Hematopoietic multipotent progenitor cell (in vitro differentiated cells): Measurements from ENCODE around the gene LCE2B. TPM values are rescaled to one million over a fixed set of nuclear protein-coding genes. Genes with fewer than 3 reads are reported as not detected.
"Not testable (repeated sequence)": the region's sequence is repeated elsewhere in the genome, so short reads cannot be mapped to it uniquely, and the experiment has no call there.

Experiments used
- DNase-seq, 3 donors: peaks; one replicate each; pipeline ENCODE4 v3.0.0-alpha.2; 2011 to 2015; ENCODE audit warnings: low read depth in 2 of 3, low spot score in 2 of 3
- total RNA-seq: library from RNA; depleted of rRNA; stranded (reverse); fragments of >200 nt; gene quantifications from one replicate; pipeline ENCODE4 v1.2.3, GENCODE V29; 2012

Gene LCE2B, protein sequence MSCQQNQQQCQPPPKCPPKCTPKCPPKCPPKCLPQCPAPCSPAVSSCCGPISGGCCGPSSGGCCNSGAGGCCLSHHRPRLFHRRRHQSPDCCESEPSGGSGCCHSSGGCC
- total RNA-seq, result not detected

DNA sequence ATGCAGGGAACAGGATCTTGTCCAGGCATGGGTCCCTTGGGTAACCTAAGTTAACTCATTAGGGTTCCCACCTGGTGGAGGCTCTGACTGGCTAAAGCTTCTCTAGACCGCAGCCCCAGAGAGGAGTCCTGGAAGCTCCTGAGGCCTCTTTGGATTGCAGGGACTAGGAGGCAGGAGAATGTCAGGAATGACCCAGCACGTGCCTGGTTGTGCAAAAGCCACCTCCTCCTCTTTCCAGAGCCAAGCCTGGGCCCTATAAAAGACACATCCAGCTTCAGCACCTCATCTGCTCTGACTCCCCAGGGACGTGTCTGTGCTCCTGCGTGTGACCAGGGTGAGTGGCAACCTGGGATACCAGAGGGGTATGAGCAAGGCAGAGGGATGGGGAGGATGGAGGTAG lies at the start of gene LCE2B:
Gene LCE2B, plus strand, starts transcription at position 301 of the 400 bp plus-strand sequence. CDS start 721 bp downstream, outside the sequence.
- not testable (repeated sequence) for DNase-seq

DNA sequence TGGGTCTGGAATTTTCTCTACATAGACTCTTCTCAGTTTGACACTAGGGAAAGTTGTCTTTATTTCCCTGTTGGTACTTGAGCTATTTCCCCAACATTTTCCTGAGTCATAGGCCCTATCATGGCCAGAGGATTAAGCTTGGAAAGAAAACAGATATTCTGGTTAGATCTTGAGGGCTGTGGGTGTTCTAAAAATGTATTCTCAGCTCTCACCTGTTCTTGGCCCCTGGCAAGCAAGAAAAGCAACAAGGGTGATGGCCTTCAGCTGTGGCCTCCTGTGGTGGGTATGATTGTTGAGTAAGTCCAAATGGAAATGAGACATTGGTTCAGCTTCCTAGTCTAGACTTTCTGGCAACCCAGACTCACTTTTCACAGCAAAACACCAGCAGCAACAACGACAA lies 45.6 kb upstream of the LCE2B start:
- DNase-seq, result no peak

DNA sequence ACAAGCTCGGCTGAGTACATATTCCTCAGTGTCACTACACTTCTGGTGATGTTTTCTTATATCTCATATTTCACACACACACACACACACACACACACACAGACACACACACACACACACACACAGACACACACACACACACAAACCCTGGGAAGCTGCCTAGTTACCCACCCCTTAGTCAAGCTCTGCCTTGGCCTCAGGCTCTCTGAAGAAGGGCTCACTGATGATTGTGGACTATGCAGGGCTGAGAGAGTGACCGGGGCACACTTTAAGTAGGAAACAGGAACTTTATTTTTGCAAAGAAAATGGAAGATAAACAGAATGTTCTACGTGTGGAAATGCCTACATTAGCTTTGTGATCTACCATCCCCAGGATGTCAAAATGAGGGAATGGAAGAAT lies 42.0 kb upstream of the LCE2B start:
- DNase-seq, result no peak

DNA sequence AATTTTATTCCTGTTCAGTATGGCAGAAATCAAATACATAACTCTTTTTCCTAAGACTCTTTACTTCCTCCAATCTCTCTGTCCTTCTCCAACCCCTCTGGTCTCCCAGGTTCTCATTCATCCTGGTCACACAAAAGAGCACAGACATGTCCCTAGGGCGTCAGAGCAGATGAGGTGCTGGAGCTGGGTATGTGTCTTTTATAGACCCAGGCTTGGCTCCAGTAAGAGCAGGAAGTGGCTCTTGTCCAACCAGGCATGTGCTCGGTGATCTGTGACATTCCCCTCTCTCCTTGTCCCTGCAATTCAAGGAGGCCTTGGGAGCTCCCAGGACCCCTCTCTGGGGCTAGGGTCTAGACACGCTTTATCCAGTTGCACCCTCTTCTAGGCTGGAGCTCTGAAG lies 40.8 kb upstream of the LCE2B start:
- no peak for DNase-seq

DNA sequence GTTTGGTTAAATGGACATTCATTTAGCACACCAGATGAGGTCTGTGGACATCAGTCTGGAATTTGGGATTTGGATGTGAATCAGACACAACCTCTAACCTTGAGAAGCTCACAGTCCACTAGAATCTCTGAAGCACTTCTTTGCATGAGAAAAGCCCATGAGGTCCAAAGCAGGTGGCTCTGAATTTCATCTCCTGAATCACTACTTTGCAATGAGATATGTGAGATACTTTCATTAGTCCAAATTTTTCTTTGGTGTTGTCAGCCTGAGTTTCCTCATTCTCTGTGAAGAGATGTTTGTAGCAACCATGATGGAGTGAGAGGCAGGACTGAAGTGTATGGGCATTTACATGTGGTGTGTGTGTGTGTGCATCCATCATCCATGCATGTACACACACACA lies 39.3 kb upstream of the LCE2B start:
- DNase-seq, result no peak

DNA sequence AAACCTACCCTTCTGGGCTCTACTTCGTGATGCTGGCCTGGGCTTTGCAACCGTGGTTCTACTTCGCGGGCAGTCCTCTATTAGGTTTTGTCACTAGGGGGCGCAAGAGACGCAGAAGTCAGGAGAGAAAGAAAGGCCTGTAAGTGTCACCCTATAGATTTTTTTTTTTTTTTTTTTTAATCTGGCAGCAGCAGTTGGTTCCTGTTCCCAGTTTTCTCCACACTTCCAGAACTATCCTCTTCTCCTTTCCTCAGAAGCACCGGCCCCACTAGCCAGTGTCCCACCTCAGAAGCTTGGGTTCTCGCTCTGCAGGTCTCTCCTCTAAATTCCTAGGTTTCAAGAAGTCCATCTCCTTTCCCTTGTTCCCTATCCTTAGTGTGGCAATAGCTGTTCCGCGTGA lies 31.8 kb upstream of the LCE2B start:
- peak; percentile 4 to 71 (median 46) for DNase-seq

DNA sequence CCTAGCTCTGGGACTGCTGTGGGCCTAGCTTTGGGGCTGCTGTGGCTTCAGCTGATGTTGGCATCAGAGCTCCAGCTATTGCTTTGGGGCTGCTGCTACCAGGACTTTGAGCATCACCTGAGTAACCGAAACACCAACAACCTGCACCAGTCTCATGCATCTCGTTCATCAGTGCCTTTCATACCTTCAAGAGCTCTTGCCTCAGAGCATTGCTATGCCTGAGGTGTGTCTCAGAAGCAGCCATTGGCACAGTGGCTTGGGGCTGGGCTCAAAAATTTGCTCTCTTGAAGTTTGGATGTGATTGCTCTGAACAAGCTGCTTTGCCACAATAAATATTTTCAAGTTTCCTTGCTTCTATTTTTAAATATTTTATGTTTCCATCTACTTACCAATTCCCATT lies 29.5 kb upstream of the LCE2B start:
- DNase-seq, result no peak

DNA sequence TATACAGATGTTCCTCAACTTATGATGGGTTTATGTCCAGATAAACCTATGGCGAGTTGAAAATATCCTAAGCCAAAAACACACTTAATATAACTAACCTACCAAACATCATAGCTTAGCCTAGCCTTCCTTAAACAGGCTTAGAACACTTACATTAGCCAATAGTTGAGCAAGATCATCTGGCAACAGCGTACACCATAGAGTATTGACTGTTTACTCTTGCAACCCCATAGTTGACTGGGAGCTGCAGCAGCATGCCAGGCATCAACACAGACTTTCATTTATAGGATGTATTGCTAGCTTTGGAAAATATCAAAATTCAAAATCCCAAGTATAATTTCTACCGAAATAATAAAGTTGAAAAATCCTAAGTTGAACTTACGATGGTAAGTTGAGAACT lies 28.2 kb upstream of the LCE2B start:
- DNase-seq, result no peak

DNA sequence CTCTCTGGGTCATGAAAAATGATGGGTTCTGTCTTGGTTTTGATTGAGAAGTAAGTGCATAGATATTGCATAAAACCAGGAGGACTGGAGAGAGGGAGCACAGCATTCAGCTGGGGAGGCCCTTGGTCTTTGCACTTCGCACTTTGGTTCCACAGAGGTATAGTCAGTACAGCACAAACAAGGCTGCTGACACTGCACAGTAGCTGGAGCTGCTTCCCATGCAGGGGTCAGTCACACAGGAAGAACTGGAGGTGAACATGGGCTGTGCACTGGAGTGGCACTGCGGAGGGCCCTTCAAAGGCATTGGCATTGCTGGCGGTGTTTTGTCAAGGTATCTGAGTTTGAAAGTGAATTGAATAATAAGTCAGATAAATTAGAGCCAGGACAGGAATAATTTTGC lies 27.3 kb upstream of the LCE2B start:
- no peak for DNase-seq

DNA sequence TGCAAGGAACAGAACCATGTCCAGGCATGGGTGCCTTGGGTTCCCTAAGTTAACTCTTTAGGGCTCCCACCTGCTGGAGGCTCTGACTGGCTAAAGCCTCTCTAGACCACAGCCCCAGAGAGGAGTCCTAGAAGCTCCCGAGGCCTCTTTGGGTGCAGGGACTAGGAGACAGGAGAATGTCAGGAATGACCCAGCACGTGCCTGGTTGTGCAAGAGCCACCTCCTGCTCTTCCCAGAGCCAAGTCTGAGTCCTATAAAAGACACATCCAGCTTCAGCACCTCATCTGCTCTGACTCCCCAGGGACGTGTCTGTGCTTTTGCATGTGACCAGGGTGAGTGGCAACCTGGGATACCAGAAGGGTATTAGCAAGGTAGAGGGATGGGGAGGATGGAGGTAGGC lies 22.8 kb upstream of the LCE2B start, which contains the start of gene LCE2D:
Gene LCE2D, plus strand, starts transcription at position 283 of the 400 bp plus-strand sequence. CDS start 726 bp downstream, outside the sequence.
- no peak for DNase-seq

DNA sequence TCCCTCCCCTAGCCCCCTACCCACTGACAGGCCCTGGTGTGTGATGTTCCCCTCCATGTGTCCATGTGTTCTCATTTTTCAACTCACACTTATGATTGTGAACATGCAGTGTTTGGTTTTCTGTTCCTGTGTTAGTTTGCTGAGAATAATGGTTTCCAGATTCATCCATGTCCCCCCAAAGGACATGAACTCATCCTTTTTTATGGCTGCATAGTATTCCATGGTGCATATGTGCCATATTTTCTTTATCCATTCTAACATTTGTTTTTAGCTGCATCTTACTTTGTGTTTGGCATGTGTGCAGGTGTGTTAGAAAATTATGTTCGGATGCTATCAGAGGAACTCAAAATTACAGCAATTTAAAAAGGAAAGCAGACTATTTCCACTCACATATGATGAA lies 19.8 kb upstream of the LCE2B start:
- DNase-seq, result not testable (repeated sequence)

DNA sequence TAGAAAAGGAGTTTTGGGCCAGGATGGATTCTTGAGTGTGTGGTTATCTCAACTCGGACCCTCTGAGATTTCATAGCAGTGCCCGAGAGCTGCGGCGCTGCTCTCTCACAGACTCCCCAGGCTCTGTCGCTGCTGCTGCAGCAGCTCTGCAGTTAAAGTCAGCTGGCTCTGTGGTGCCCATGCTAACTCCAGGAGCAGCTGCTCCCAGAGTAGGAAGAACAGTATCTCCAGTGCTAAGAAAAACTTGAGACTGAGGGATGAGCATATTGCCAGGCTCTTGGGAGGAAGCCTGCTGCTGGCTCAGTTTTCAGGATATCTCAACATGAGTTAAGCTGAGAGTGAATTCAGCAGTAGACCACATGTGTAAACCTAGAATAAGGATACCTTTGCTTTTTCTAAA lies 18.3 kb upstream of the LCE2B start:
- no peak for DNase-seq

DNA sequence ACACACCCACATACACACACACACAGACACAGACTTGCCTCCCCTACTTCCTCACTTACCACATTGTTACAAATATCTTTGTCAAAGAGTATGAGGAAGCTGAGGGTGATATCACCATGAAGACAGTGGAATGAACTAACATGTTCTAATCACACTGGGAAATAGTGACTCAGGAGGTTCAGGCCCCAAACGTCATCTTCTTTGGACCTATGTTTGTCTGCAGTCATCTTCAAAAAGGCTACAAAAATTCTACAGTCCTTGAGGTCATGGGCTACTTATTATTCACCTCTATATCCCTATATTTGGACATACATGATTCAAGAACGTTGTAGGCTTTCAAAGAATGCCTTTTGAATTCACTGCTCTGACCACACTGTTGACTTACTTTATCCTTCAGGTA lies 12.9 kb upstream of the LCE2B start:
- no peak for DNase-seq

DNA sequence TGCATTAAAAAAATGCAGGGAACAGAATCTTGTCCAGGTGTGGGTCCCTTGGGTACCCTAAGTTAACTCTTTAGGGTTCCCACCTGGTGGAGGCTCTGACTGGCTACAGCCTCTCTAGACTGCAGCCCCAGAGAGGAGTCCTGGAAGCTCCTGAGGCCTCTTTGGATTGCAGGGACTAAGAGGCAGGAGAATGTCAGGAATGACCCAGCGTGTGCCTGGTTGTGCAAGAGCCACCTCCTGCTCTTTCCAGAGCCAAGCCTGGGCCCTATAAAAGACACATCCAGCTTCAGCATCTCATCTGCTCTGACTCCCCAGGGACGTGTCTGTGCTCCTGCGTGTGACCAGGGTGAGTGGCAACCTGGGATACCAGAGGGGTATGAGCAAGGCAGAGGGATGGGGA lies 10.9 kb upstream of the LCE2B start, which contains the start of gene LCE2C:
Gene LCE2C, plus strand, starts transcription at position 297 of the 400 bp plus-strand sequence. CDS start 737 bp downstream, outside the sequence.
- not testable (repeated sequence) for DNase-seq

DNA sequence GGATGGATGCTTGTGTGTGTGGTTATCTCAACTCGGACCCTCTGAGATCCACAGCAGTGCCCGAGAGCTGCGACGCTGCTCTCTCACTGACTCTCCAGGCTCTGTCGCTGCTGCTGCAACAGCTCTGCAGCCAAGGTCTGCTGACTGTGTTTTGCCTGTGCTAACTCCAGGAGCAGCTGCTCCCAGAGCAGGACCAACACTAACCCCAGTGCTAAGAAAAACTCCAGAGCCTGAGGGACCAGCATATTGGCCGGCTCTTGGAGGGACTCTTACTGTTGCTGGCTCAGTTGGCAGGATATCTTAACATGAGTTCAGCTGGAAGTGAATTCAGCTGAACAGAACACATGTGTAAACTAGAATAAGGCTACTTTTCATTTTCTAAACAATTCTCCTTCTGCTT lies 6.5 kb upstream of the LCE2B start:
- DNase-seq, result no peak

DNA sequence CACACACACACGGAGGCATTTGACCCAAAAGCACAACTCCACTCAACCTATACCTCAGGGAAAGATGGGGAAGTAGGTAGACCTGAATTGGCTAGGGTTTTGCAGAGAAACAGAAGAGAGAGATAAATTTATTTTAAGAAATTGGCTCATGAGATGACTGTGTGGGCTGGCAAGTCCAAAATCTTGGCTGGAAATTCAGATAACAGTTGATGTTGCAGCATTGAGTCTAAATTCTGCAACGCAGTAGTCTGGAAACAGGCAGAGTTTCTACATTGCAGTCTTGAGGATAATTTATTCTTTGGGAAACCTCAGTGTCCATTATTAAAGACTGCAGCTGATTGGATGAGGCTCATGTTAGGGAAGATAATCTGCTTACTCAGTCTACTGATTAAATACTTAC lies 4.3 kb upstream of the LCE2B start:
- no peak for DNase-seq

DNA sequence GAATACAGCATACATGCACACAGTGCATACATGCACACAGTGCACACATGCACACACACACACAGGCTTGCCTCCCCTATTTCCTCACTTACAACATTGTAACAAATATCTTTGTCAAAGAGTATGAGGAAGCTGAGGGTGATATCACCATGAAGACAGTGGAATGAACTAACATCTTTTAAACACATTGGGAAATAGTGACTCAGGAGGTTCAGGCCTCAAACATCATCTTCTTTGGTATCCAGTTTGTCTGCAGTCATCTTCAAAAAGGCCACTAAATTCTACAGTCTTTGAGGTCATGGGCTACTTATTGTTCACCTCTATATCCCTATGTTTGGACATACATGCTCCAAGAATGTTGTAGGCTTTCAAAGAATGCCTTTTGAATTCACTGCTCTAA lies 2.1 kb upstream of the LCE2B start:
- DNase-seq, result no peak

DNA sequence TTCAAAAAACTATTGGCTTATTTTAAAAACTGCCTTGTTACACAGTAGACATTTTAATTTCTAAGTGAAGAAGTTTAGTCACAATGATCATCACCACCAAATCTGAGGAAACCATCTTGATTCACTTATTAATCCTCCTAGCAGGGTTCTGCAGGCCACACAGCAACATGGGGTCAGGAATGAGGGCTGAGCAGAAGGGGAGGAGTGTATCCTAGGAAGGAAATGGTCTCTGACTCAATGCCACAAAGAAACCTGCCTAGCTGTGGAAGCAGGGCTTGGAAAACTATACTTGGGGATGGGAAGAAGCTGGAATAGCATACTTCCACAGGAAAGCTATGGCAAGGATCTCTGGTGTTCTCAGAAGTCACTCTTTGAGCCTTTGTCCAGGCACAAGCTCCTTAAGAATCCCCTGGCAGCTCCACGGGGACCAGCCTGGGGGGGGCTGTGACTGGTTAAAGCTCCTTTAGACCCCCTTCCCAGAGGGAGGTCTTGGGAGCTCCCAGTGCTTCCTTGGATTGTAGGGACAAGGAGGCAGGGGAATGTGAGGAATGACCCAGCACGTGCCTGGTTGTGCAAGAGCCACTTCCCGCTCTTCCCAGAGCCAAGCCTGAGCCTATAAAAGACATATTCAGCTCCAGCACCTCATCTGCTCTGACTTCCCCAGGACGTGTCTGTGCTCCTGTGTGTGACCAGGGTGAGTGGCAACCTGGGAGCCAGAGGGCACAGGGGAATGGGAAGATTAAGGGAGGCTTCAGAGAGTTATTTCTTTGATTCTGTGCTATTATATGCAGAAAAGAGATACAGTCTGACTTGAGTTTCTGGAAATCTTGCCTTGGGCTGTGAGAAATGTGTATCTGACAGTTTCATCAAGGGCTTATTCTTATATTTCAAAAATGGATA lies 12.0 kb downstream of the LCE2B start, which contains the start of gene LCE2A:
Gene LCE2A, plus strand, starts transcription at position 645 of the 900 bp plus-strand sequence. CDS start 557 bp downstream, outside the sequence.
- DNase-seq, result no peak

DNA sequence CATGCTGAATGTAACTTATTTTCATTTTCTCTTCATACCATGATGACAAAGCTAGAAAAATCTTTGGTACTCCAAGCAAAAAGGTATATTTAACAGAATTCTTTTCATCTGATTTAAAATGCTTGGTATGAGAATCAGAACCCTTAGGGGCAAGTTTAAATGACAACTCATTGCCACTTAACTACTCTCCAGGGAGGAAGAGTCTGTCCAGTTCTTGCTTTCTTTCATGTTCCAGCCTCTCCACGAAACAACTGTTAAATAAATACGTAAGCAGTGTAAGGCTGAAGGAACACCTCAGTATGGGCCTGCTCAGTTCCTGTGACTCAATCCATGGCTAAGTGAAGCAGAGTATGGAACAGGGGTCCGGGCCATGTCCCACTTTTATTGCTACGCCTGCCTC lies 13.8 kb downstream of the LCE2B start:
- DNase-seq, result no peak

DNA sequence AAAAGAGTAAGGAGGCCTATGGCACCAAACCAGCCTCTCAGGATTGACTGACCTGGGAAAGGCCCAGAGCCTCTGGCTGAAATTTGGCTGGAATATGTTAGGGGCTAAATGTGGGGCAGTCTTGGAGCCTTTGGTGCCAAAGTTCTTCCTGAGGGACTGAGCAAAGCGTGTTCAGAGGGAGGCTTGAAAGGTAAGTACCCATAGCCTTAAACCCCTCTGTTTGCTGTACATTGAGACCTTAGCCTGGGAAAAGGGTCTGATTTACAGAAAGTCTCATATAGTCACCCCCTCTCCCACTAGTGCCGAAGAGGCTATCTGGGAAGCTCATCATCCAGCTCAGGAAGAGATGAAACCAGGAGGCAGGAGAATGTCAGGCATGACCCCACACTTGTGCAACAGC lies 21.9 kb downstream of the LCE2B start, which contains the start of gene LCE4A:
Gene LCE4A, plus strand, starts transcription at position 301 of the 400 bp plus-strand sequence. CDS start 916 bp downstream, outside the sequence.
- DNase-seq, result no peak

DNA sequence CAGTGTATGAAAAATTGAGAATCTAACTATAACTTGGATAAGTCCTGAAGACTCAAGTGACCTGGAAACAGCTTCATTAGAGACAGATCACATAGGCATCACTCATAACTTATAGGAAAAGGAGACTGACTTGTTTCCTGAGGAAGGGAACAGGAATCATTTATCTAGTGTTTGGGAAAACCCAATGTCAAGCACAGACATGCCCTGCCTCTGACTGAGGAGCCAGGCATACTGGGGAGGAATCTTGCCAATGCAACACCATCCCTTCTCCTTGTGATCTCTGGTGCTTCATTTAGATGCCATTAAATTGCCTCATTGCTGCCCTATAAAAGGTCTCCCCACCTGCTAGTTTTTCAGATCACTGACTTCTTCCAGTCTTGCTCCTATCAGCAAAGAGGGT lies 32.3 kb downstream of the LCE2B start:
- no peak for DNase-seq

DNA sequence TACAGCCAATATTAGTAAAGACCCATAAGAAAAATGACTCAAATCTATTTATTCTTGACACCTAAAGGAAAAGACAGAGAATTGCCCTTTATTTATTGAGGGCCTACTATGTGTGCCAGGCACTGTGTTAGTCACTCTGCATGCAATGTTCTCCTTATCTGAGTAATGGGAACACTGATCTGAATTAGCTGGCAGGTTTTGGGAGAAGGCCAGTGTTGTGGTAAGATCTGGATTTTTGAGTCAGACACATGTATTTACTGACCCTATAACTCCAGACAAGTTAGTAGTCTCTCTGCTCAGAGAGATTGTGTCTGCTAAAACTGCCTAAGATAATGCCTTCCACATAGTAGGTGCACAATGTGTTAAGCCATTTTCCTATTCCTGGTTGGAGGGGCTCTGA lies 39.3 kb downstream of the LCE2B start:
- no peak for DNase-seq
